ENCODE measurements around the gene NACC2. TPM values are rescaled to one million over a fixed set of nuclear protein-coding genes. Genes with fewer than 3 reads are reported as not detected.

NACC2 gene
- total RNA-seq, 4 donors from 2014 or later, result 10.4 to 21.6 (median 12.8) TPM

GRCh38 chr9:135965124-135965756 lies 129.8 kb downstream of the NACC2 start:
- Histone ChIP-seq H3K27ac (no peak overlapping the region), H3K4me3 (no peak overlapping the region), H3K9me3 (no peaks in the 10 kb centered on the region), H3K4me1 (peaks cover 8 to 44% (median 21%) of the 10 kb centered on the region in 3 donors), H3K36me3 (no peaks in the 10 kb centered on the region), H3K27me3 (no peaks in the 10 kb centered on the region)
- intact Hi-C loops (cut with DNase I), result no loop called here
- TF ChIP-seq POLR2A (IDR thresholded peaks at IDR 0.05) (no peak), CTCF (IDR thresholded peaks at IDR 0.05) (no peak)
- WGBS, 2 donors, result 61 to 64% methylated on average over 6 to 9 of the region's 11 CpGs
- DNase-seq, result no peak

- Histone ChIP-seq H3K4me3 (no peak overlapping the region), H3K36me3 (no peaks in the 10 kb centered on the region), H3K27ac (no peak overlapping the region), H3K9me3 (no peaks in the 10 kb centered on the region), H3K27me3 (no peaks in the 10 kb centered on the region), H3K4me1 (peaks cover 17 to 49% (median 33%) of the 10 kb centered on the region in 3 donors)
- WGBS, 2 donors, result 53 to 66% methylated on average over 5 to 7 of the region's 10 CpGs
- intact Hi-C loops (cut with DNase I), result no loop called here
- TF ChIP-seq POLR2A (IDR thresholded peaks at IDR 0.05) (no peak), CTCF (IDR thresholded peaks at IDR 0.05) (no peak)
- no peak for DNase-seq
These were observed 131.2 kb downstream of the NACC2 start for GRCh38 chr9:135963938-135964337.

GRCh38 chr9:135963338-135963737 lies 131.8 kb downstream of the NACC2 start:
- H3K9me3 ChIP-seq, result no peaks in the 10 kb centered on the region
- intact Hi-C loops (cut with DNase I), result no loop called here
- peaks cover 0 to 3% (median 0%) of the 10 kb centered on the region in 3 donors for H3K36me3 ChIP-seq
- H3K27me3 ChIP-seq, result no peaks in the 10 kb centered on the region
- peaks cover 23 to 49% (median 32%) of the 10 kb centered on the region in 3 donors for H3K4me1 ChIP-seq
- no peak for TF ChIP-seq POLR2A (IDR thresholded peaks at IDR 0.05)
- no peak for TF ChIP-seq CTCF (IDR thresholded peaks at IDR 0.05)
- H3K4me3 ChIP-seq, result no peak overlapping the region
- DNase-seq, result no peak
- WGBS, 2 donors, result 89% methylated on average over 8 of the region's 8 CpGs
- H3K27ac ChIP-seq, result no peak overlapping the region

GRCh38 chr9:135962696-135963307 lies 132.3 kb downstream of the NACC2 start:
- no peaks in the 10 kb centered on the region for H3K27me3 ChIP-seq
- intact Hi-C loops (cut with DNase I), result no loop called here
- H3K27ac ChIP-seq, result no peak overlapping the region
- no peak overlapping the region for H3K4me3 ChIP-seq
- no peak for DNase-seq
- no peaks in the 10 kb centered on the region for H3K9me3 ChIP-seq
- H3K36me3 ChIP-seq, result peaks cover 0 to 6% (median 0%) of the 10 kb centered on the region in 3 donors
- no peak for TF ChIP-seq CTCF (IDR thresholded peaks at IDR 0.05)
- 61 to 63% methylated on average over 11 of the region's 11 CpGs for WGBS, 2 donors
- peaks cover 23 to 46% (median 27%) of the 10 kb centered on the region in 3 donors for H3K4me1 ChIP-seq
